Stimulated activated effector memory CD8-positive, alpha-beta T cell treated with anti-CD3 and anti-CD28 coated beads, Interleukin-12 subunit alpha, Interleukin-12 subunit beta, amount 100 ng/mL, for 72 hours (primary cell): ENCODE data around the gene RNASE8.

Experiments used
- ATAC-seq: fragments of 150-1000 bp; cut with Tn5 transposase; 2 replicates; pipeline ENCODE4 v1.10.0; 2021
- DNase-seq, 2 donors: peaks; one replicate each; pipeline ENCODE4 v3.0.0; 2021 to 2022; ENCODE audit warnings: low spot score in 2 of 2
- H3K27ac Mint-ChIP-seq: one replicate; pipeline ENCODE4 v1.8.0; 2022; ENCODE audit warnings: mild to moderate bottlenecking, mixed read lengths
- H3K36me3 Mint-ChIP-seq: one replicate; pipeline ENCODE4 v1.8.0; 2022; ENCODE audit warnings: mild to moderate bottlenecking, mixed read lengths
- H3K4me1 Mint-ChIP-seq: one replicate; pipeline ENCODE4 v1.8.0; 2022; ENCODE audit warnings: mixed read lengths
- H3K4me3 Mint-ChIP-seq: one replicate; pipeline ENCODE4 v1.8.0; 2022; ENCODE audit warnings: mild to moderate bottlenecking, mixed read lengths
- H3K9me3 Mint-ChIP-seq: one replicate; pipeline ENCODE4 v1.8.0; 2022; ENCODE audit warnings: mixed read lengths

Gene RNASE8

GRCh38 chr14:21055432-21056117 is 2.0 kb upstream of the RNASE8 start:
- H3K4me3 Mint-ChIP-seq = no peak overlapping the region
- H3K4me1 Mint-ChIP-seq = no peaks in the 10 kb centered on the region
- DNase-seq (no peak), ATAC-seq (no peak)
- H3K9me3 Mint-ChIP-seq = no peaks in the 10 kb centered on the region
- no peak overlapping the region for H3K27ac Mint-ChIP-seq
- H3K36me3 Mint-ChIP-seq = no peaks in the 10 kb centered on the region

DNA sequence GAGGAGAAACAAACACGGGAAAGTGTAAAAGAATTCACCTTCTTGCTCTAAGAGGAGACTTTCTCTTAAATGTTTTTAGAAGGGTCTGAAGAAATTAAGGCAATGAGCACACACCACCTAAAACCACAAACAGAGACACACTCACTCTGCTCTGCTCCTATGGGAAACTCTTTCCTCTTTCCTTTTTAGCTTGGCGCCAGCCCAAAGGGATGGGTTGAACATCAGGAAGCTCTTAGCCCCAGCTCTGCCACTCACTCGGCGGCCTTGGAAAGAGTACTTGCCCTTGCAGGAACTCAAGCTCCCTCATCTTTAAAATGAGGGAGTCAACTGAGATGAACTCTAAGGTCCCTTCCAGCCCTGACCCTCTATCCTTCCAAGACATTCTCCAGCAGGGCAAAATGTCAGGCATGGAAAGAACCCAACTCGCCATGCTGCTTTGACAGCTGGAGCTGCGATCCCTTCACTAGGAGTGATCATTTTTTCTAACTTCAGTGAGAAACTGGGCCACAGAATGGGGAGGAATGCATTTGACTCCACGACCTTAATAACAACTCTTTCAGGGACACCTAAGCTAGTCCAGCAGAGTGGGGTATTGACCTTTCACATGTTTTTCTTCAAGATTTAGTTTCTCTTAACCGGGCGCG is 980 bp upstream of the RNASE8 start:
- Mint-ChIP-seq H3K27ac (no peak overlapping the region), H3K4me3 (no peak overlapping the region), H3K4me1 (no peaks in the 10 kb centered on the region), H3K36me3 (no peaks in the 10 kb centered on the region), H3K9me3 (no peaks in the 10 kb centered on the region)
- DNase-seq (no peak), ATAC-seq (no peak)

DNA sequence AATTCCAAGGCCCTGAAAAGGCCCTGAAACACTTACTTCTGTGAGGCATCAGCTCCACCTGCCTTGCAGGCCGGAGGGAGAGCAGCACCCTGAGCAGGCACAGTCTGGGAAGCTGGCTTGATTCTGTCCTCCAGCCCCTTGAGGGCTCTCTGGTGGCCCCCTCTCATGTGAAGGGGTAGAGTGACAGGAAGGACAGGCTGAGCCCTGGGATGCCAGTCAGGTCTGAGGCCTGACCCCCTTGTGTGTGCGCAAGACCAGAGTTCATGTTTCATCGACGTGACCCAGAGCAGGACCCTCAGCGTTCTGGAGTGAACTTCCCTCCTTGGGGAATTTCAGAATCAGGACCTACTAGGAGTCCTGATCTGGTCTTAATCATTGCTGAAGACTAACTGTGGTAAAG is 1.3 kb downstream of the RNASE8 start:
- H3K27ac Mint-ChIP-seq = no peak overlapping the region
- no peaks in the 10 kb centered on the region for H3K36me3 Mint-ChIP-seq

GRCh38 chr14:21059842-21060613 is 2.4 kb downstream of the RNASE8 start:
- Mint-ChIP-seq H3K27ac (no peak overlapping the region), H3K36me3 (no peaks in the 10 kb centered on the region)

More for the DNA sequence above, 1.3 kb downstream of the RNASE8 start:
- Mint-ChIP-seq H3K4me1 (no peaks in the 10 kb centered on the region), H3K9me3 (no peaks in the 10 kb centered on the region), H3K4me3 (no peak overlapping the region)
- DNase-seq (no peak), ATAC-seq (no peak)

DNA sequence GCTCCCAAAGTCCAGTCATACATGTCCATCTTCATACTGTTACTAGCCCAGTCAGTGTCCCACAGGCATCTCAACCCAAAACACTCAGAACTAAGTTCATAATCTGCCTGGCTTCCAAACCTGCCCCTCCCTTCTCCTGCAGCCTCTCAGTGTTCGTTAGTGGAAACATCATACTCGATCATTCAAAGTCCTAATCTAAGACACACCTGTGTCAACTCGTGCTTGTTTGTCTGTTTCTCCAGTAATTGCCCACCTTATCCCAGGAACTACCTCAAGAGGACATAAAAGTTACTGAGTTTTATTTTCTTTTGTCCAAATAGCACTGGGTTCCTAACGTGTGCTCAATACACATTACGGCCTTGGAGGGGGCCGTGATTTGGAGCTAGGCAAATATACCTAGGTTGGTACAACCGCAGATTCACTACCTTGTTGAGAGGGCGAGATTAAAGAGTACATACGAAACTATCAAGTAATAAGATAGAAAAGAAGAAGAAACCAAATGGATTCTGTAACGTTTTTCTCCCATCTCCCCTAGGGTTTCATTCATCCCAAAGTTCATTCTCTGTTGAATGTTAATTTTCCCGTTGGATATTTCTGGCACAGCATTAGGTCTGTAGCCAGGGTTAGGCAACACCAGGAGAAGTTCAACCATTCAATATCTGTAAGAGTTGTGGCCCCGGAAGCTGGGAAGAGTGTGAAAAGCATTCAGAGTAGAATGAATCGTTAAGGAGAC is 3.2 kb downstream of the RNASE8 start:
- no peak overlapping the region for H3K4me3 Mint-ChIP-seq
- no peaks in the 10 kb centered on the region for H3K4me1 Mint-ChIP-seq
- H3K9me3 Mint-ChIP-seq = no peaks in the 10 kb centered on the region
- ATAC-seq (no peak), DNase-seq (no peak)
- no peak overlapping the region for H3K27ac Mint-ChIP-seq
- H3K36me3 Mint-ChIP-seq = no peaks in the 10 kb centered on the region

More at GRCh38 chr14:21059842-21060613, 2.4 kb downstream of the RNASE8 start:
- Mint-ChIP-seq H3K4me3 (no peak overlapping the region), H3K9me3 (no peaks in the 10 kb centered on the region), H3K4me1 (no peaks in the 10 kb centered on the region)
- ATAC-seq = no peak
- no peak for DNase-seq

- H3K4me1 Mint-ChIP-seq = no peaks in the 10 kb centered on the region
- H3K9me3 Mint-ChIP-seq = no peaks in the 10 kb centered on the region
- H3K36me3 Mint-ChIP-seq = no peaks in the 10 kb centered on the region
- DNase-seq = no peak
- H3K4me3 Mint-ChIP-seq = no peak overlapping the region
- no peak for ATAC-seq
- H3K27ac Mint-ChIP-seq = no peak overlapping the region
These were observed 3.7 kb downstream of the RNASE8 start for GRCh38 chr14:21061347-21061668.

GRCh38 chr14:21063479-21063878 is 5.9 kb downstream of the RNASE8 start:
- no peak overlapping the region for H3K27ac Mint-ChIP-seq
- no peak overlapping the region for H3K4me3 Mint-ChIP-seq
- DNase-seq (no peak), ATAC-seq (no peak)
- no peaks in the 10 kb centered on the region for H3K36me3 Mint-ChIP-seq
- no peaks in the 10 kb centered on the region for H3K9me3 Mint-ChIP-seq
- peaks cover 2% of the 10 kb centered on the region for H3K4me1 Mint-ChIP-seq

GRCh38 chr14:21066882-21067502 is 9.4 kb downstream of the RNASE8 start:
- no peaks in the 10 kb centered on the region for H3K36me3 Mint-ChIP-seq
- no peaks in the 10 kb centered on the region for H3K9me3 Mint-ChIP-seq
- H3K4me1 Mint-ChIP-seq = peaks cover 34% of the 10 kb centered on the region
- no peak for DNase-seq
- H3K4me3 Mint-ChIP-seq = no peak overlapping the region
- ATAC-seq = no peak
- no peak overlapping the region for H3K27ac Mint-ChIP-seq

DNA sequence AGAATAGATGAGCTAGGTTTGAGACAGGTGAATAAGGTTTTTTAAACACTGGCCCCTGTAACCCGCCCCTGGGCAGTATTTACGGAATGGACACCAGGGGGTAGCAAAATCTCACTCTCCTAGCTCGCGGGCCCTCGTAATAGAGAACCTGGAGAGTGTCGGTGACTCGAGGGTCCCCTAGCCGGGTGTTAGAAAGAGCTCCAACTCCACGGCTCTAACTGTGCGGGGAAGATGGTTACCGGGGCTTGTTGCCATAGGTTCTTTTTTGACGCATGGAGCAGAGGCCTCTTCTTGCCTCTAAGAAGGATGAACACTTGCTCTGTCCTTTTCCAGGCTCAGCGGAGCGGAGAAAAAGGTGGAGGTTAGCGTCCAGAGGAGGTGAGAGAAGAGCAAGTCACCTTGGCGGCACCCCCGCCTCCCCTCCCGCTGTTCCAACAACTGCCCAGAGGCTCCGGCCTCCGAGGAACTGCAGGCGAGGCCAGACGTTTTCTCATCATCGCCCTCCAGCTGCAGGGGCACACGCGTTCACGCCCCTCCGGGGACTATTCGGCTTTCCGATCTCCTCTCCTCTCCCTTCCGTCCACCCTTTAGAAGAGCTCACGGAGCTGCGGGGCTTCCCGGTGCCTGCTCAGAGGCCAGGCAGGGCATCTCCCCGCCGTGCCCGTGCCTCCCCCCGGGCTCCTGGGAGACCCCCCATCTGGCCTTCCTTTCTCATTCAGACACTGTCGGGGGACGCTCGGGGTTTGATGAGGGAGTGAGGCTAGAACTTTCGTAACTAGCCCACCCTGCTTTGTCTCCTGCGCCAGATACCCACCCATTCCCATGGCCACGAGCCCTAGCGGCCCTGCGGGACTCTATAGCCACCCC is 11.1 kb downstream of the RNASE8 start:
- DNase-seq (peak in 1 of 2 donors; percentile 69), ATAC-seq (peak; percentile 72)
- peak overlapping the region; percentile 83 for H3K4me3 Mint-ChIP-seq
- H3K27ac Mint-ChIP-seq = peak overlapping the region; percentile 61
- H3K9me3 Mint-ChIP-seq = no peaks in the 10 kb centered on the region
- H3K4me1 Mint-ChIP-seq = peaks cover 40% of the 10 kb centered on the region
- H3K36me3 Mint-ChIP-seq = no peaks in the 10 kb centered on the region

GRCh38 chr14:21069388-21070082 is 11.9 kb downstream of the RNASE8 start:
- Mint-ChIP-seq H3K4me3 (peak overlapping the region; percentile 83), H3K36me3 (no peaks in the 10 kb centered on the region), H3K27ac (peak overlapping the region; percentile 61), H3K9me3 (no peaks in the 10 kb centered on the region), H3K4me1 (peaks cover 40% of the 10 kb centered on the region)
- ATAC-seq (no peak), DNase-seq (no peak)

DNA sequence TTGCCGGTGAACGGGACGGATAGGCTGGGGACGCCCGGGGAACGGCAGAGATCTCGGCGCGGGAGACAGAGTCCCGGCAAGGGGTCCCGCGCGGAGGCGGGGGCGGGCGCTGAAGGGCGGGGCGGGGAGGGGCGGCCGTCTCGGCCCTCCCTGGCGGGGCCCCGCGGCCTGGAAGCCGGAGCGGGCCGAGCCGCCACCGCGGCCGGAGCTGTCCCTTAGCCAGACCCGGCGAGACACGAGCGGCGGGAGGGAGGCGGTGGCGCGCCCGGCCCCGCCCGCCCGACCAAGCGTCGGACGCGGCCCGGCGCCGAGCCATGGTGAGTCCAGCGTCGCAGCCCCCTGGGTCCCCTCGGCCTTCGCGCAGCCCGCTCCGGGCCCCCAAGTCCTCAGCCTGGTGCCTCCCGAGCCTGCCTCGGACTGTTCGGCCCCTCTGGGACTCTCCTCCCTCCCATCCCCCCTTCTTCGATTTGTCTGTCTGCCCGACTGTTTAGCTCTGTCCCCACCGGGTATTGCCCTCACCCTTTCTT is 12.5 kb downstream of the RNASE8 start, which contains the start of gene ARHGEF40:
Gene ARHGEF40 (plus strand): TSS at position 222 of the 527 bp plus-strand sequence. CDS start 93 bp downstream, at position 315.
- Mint-ChIP-seq H3K36me3 (no peaks in the 10 kb centered on the region), H3K4me1 (peaks cover 40% of the 10 kb centered on the region), H3K27ac (peak within 1 kb of the TSS; percentile 61), H3K4me3 (peak within 1 kb of the TSS; percentile 83), H3K9me3 (no peaks in the 10 kb centered on the region)
- ATAC-seq (no peak), DNase-seq (no peak)

GRCh38 chr14:21070610-21071224 is 13.1 kb downstream of the RNASE8 start:
- no peaks in the 10 kb centered on the region for H3K9me3 Mint-ChIP-seq
- peak overlapping the region; percentile 61 for H3K27ac Mint-ChIP-seq
- ATAC-seq (peak; percentile 43), DNase-seq (no peak)
- H3K4me1 Mint-ChIP-seq = peaks cover 40% of the 10 kb centered on the region
- H3K36me3 Mint-ChIP-seq = no peaks in the 10 kb centered on the region
- H3K4me3 Mint-ChIP-seq = peak overlapping the region; percentile 83
